ENCODE data around the gene NT5DC1. TPM values are rescaled to one million over a fixed set of nuclear protein-coding genes. Genes with fewer than 3 reads are reported as not detected.

NT5DC1 gene
- total RNA-seq, 4 donors from 2014 or later: 4.2 to 23.5 (median 7.0) TPM

- 40 to 48% methylated on average over 11 of the region's 11 CpGs for WGBS, 2 donors
- TF ChIP-seq POLR2A (IDR thresholded peaks at IDR 0.05): no peak
- no peak for TF ChIP-seq EP300 (IDR thresholded peaks at IDR 0.05)
- TF ChIP-seq CTCF (IDR thresholded peaks at IDR 0.05): no peak
- no peak for DNase-seq (ENCODE audit: low spot score in 2 of 2)
- Histone ChIP-seq H3K36me3 (peaks cover 0 to 4% (median 0%) of the 10 kb centered on the region in 3 donors), H3K9me3 (no peaks in the 10 kb centered on the region), H3K27me3 (no peaks in the 10 kb centered on the region), H3K4me1 (peaks cover 3 to 69% (median 41%) of the 10 kb centered on the region in 4 donors), H3K27ac (peak overlapping the region; percentile 87 to 96 (median 91)), H3K4me3 (peak overlapping the region; percentile 84 to 97 (median 88))
Observed at GRCh38 chr6:116253188-116253504, 152.5 kb downstream of the NT5DC1 start.

- peak in 1 of 2 donors; percentile 97 for TF ChIP-seq EP300 (IDR thresholded peaks at IDR 0.05)
- peak; percentile 86 to 95 for TF ChIP-seq POLR2A (IDR thresholded peaks at IDR 0.05)
- peak in 1 of 5 experiments; percentile 9 for TF ChIP-seq CTCF (IDR thresholded peaks at IDR 0.05)
- H3K36me3 ChIP-seq: peaks cover 0 to 5% (median 0%) of the 10 kb centered on the region in 3 donors
- no peaks in the 10 kb centered on the region for H3K27me3 ChIP-seq
- H3K9me3 ChIP-seq: no peaks in the 10 kb centered on the region
- H3K4me1 ChIP-seq: peaks cover 3 to 63% (median 39%) of the 10 kb centered on the region in 4 donors
- H3K4me3 ChIP-seq: peak within 1 kb of the TSS; percentile 84 to 97 (median 88)
- H3K27ac ChIP-seq: peak within 1 kb of the TSS; percentile 87 to 96 (median 91)
- 1% methylated on average over 27 to 50 of the region's 53 CpGs for WGBS, 2 donors
- peak; percentile 88 to 96 for DNase-seq (ENCODE audit: low spot score in 2 of 2)
Observed at GRCh38 chr6:116253505-116254296, 153.0 kb downstream of the NT5DC1 start, which contains the start of gene TSPYL4. Gene TSPYL4 (minus strand): TSS chr6:116254075. CDS start chr6:116254008, 67 bp downstream.

GRCh38 chr6:116254297-116255056 is 153.8 kb downstream of the NT5DC1 start:
- peak overlapping the region; percentile 87 to 96 (median 91) for H3K27ac ChIP-seq
- no peak for DNase-seq (ENCODE audit: low spot score in 2 of 2)
- H3K9me3 ChIP-seq: no peaks in the 10 kb centered on the region
- TF ChIP-seq CTCF (IDR thresholded peaks at IDR 0.05): no peak
- peak in 1 of 2 donors; percentile 6 for TF ChIP-seq EP300 (IDR thresholded peaks at IDR 0.05)
- no peak for TF ChIP-seq POLR2A (IDR thresholded peaks at IDR 0.05)
- peak overlapping the region; percentile 84 to 97 (median 88) for H3K4me3 ChIP-seq
- H3K36me3 ChIP-seq: peaks cover 0 to 13% (median 0%) of the 10 kb centered on the region in 3 donors
- no peaks in the 10 kb centered on the region for H3K27me3 ChIP-seq
- peaks cover 3 to 55% (median 39%) of the 10 kb centered on the region in 4 donors for H3K4me1 ChIP-seq
- WGBS, 2 donors: 6 to 10% methylated on average over 4 of the region's 4 CpGs

- WGBS, 2 donors: 30 to 32% methylated on average over 5 of the region's 5 CpGs
- Histone ChIP-seq H3K4me3 (peak overlapping the region in 1 of 4 donors; percentile 89), H3K9me3 (no peaks in the 10 kb centered on the region), H3K27ac (peak overlapping the region in 2 of 4 donors; percentile 95 to 96), H3K4me1 (peaks cover 3 to 47% (median 38%) of the 10 kb centered on the region in 4 donors), H3K27me3 (no peaks in the 10 kb centered on the region), H3K36me3 (peaks cover 0 to 19% (median 0%) of the 10 kb centered on the region in 3 donors)
- DNase-seq (ENCODE audit: low spot score in 2 of 2): no peak
- TF ChIP-seq EP300 (IDR thresholded peaks at IDR 0.05) (no peak), CTCF (IDR thresholded peaks at IDR 0.05) (no peak)
Observed at GRCh38 chr6:116255246-116255800, 154.7 kb downstream of the NT5DC1 start.

All from tibial nerve (tissue), 4 donors.